COR-L47 (cell line): ENCODE data around the gene FLOT2.
A peak's percentile ranks its signal among the peaks of the same experiment; 100 is the strongest.
"Not testable (repeated sequence)": the region's sequence is repeated elsewhere in the genome, so short reads cannot be mapped to it uniquely, and the experiment has no call there.

Experiments used
- DNase-seq: peaks from one replicate; lab custom pipeline; 2025; lab: John Stamatoyannopoulos, UW

Gene FLOT2

DNA sequence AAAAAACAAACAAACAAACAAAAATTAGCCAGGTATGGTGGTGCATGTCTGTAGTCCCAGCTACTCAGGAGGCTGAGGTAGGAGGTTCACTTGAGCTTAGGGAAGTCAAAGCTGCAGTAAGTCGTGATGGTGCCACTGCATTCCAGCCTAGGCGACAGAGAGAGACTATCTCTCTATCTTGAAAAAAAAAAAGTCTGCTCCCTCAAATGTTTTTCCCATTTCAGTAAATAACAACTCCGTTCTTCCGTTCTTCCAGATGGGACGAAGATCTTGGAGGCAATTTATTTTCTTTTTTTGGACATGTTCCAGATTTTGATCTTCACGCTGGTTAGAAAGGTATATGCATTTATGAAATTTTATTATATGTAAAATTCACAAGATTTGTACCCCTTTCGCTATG is 23.7 kb downstream of the FLOT2 start:
- DNase-seq, result no peak

- DNase-seq, result no peak
Observed at GRCh38 chr17:28871056-28871579, 26.4 kb downstream of the FLOT2 start.

GRCh38 chr17:28867276-28867675 is 30.3 kb downstream of the FLOT2 start:
- no peak for DNase-seq

DNA sequence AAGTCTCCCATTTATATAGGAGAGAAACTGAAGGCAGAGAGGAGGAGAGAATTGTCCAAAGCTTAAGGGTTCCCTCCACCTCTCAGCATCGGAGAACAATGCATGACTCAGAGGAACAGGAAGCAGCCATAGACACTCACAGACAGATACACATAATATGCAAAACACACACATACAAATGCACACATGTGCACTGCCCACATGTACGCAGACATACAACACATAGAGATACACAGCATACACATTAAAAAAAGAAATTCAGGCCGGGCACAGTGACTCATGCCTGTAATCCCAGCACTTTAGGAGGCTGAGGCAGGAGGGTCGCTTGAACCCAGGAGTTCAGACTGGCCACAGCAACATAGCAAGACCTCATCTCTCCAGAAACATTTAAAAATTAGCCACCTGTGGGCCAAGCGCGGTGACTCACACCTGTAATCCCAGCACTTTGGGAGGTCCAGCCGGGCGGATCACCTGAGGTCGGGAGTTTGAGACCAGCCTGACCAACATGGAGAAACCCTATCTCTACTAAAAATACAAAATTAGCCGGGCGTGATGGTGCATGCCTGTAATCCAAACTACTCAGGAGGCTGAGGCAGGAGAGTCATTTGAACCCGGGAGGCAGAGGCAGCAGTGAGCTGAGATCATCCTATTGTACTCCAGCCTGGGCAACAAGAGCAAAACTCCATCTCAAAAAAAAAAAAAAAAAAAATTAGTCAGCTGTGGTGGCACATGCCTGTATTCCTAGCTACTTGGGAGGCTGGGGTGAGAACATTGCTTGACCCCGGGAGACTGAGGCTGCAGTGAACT is 31.4 kb downstream of the FLOT2 start:
- DNase-seq, result no peak

- DNase-seq, result no peak
Observed at GRCh38 chr17:28864991-28865849, 32.3 kb downstream of the FLOT2 start.

GRCh38 chr17:28863953-28864352 is 33.6 kb downstream of the FLOT2 start:
- DNase-seq, result no peak

DNA sequence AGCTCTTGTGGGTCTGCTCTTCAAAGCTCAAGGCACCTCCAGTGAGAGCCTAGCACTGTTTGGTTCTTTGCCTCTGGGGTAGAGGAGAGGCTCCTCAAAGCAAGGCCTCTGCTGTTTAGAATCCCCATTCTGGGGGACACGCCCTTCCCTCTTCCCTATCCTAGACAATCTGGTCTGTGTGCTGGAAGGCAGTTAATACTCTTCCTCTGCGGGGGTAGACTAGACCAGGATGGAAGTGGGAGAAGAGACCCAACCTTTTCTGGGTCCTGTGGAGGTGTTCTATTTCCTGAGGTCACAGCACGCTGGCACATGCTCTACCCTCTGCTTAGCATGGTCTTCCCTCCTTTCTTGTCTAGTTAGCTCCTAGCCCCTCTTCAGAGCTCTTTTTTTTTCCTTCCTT is 35.0 kb downstream of the FLOT2 start:
- no peak for DNase-seq

DNA sequence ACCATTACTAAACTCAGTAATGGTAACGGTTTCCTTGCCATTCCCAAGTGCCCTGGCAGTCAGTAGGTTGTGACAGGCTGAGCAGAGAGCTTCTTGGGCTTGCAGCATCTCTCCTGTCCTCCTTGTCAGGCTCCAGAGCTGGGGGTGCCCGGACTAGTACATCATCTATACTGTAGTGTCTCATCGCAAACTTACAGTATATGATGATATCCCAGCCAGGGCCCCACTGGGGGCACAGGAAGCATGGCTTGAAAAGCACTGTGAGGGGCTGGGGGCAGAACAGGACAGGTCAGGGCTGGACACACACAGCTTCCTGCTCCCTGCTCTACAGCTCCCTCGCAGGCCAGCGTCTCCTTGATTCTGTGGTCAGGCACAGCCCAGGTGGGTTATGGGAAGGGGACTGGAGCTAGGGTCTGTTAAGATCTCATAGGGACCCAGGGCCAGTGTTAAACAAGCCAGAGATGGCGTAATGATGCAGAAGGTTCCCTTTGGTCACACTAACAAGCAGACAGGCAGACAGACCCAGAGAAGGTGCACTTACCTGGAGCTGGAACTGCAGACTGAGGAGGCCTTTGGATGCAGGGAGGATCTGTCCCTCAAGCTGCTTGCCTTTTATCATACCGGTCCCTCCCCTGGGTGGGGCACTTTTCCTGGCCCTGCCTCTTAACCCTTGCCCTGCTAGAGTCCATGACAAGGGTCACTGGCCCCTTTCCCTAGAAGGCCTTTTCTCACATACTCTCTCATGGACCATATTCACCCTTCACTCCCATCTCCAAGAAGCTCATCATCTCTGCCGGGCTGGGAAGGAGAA is 35.9 kb downstream of the FLOT2 start:
- DNase-seq, result no peak

DNA sequence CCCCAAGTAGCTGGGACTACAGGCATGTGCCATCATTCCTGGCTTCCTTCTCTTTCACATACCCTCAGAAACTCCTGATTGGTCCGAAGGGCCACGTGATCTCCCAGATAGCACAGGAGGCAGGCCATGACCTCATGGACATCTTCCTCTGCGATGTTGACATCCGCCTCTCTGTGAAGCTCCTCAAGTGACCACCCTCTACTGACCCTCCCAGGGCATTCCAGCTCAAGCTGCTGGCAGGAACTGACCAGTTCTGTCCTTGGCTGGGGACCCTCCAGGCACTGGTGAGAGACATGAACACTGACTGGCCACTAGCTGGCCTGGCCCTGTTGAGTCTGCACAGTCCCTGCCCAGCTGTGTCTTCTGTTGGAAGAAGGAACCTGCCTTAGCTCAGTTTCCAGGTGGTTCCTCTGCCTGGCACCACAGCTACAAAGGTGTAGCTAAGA is 37.1 kb downstream of the FLOT2 start:
- DNase-seq, result no peak

DNA sequence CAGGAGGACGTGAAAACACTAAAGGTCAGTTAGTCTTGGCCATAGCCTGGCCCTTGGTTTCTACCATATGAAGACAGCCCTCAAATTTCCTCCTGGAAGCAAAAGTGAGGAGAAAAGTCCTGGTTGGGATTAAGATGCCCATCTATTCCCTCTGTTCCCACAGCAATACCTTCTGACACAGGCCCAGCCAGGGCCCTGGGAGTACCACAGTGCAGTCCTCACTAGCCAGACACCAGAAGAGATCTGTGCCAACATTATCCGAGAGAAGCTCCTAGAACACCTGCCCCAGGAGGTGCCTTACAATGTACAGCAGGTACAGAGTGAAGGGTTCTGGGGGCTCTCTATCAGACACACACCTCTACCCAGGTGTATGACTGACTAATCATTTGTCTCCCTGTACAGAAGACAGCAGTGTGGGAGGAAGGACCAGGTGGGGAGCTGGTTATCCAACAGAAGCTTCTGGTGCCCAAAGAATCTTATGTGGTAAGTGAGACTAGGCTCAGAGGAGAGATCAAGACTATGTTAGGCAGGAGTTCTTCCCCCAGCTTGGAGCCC is 38.7 kb downstream of the FLOT2 start:
- DNase-seq, result no peak

GRCh38 chr17:28857905-28858800 is 39.4 kb downstream of the FLOT2 start:
- no peak for DNase-seq

GRCh38 chr17:28856028-28856574 is 41.4 kb downstream of the FLOT2 start:
- no peak for DNase-seq

DNA sequence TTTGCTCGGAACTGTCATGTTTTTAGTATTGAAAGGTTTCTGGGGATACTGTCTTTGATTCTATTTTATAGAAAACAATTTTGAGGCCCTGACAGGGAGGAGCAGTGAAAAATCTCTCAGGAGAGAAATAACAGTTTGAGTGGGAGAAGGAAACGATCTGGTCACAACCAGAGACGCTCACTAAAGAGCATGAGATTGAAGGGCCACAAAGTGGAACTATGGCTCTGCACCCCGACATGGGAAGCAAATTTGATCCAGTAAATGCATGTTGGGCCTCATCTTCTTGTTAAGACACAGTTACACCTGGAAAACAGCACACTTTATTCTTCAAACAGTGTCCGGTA is 42.2 kb downstream of the FLOT2 start:
- no peak for DNase-seq

DNA sequence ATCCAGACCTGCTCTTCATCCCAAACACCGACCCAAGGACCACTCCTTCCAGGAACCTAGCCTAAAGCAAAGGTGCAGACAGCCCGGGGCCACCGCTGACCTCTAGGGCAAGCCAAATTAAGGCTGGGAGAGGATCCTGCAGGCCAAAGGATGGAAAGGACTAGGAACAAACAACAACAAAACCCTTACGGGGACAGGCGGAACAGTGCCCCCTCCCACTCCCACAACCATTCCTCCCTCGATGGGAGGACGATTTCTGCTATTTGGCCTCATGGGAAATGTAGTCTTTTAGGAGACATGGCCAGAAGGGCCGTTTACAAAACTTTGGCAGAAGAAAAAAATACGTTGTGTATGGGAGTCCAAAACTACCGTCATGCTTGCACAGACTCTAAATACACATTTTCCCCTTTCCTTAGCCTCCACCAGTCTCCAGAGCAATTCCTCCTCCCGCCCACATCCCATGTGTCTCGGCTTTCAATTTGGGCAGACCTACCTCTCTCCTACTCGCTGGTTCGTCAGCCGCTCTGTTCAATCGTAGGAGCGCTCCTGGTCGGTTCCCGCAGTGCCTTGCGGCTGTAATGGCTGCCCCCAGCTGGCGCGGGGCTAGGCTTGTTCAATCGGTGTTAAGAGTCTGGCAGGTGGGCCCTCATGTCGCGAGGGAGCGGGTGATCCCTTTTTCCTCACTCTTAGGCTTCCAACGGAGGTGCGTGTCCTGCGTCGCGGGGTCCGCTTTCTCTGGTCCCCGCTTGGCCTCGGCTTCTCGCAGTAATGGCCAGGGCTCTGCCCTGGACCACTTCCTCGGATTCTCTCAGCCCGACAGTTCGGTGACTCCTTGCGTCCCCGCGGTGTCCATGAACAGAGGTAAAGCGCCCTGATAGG is 42.8 kb downstream of the FLOT2 start, which contains the start of gene ERAL1:
TSS of gene ERAL1 (plus strand) at position 560 of the 879 bp plus-strand sequence. CDS start at position 579, 19 bp downstream.
- peak; percentile 70 for DNase-seq

DNA sequence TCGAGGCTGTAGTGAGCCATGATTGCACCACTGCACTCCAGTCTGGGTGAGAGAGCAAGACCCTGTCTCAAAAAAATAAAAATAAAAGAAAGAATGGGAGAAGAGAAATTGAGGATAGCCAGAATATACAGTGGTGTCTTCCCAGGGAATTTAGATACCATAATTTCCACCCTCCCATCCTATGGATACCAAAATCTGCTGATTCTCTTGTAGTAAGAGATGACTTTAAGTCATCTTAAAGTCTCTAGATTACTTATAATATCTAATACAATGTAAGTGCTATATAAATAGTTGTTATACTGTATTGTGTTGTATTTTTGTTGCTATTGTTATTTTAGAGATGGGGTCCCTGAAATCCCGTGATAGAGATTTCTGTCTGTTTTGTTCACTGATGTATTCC is 44.2 kb downstream of the FLOT2 start:
- no peak for DNase-seq

DNA sequence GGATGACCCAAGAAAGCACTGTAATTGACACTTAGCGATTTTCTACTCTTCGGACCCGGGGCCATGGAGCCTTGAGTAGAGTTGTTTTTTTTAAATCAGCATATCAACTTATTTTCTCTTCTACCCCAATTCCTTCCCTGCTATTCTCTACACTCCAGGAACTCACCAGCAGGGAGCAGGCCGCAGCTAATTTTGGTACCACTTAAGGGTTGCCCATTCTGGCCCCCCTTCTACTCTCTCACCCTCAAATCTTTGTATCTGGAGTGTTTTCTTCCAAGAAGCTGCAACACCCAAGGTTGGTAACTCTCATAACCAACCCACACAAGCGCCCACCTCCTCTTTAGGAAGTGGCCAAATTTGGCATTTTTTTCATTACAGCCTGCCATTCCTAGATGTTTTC is 48.3 kb downstream of the FLOT2 start:
- DNase-seq, result no peak

DNA sequence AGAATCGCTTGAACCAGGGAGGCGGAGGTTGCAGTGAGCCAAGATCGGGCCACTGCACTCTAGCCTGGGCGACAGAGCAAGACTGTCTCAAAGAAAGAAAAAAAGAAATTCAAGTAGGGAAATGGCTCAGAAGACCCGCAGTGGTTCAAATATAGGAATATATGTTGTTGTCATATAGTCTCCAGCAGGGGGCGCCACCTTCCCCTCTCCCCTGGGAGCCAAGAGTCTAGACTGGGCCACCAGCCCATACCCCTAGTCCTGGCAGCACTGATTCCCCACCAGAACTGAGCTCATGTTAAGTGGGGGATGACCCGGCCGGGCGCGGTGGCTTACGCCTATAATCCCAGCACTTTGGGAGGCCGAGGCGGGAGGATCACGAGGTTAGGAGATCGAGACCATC is 48.9 kb downstream of the FLOT2 start:
- not testable (repeated sequence) for DNase-seq

GRCh38 chr17:28846699-28847098 is 50.8 kb downstream of the FLOT2 start:
- DNase-seq, result not testable (repeated sequence)

DNA sequence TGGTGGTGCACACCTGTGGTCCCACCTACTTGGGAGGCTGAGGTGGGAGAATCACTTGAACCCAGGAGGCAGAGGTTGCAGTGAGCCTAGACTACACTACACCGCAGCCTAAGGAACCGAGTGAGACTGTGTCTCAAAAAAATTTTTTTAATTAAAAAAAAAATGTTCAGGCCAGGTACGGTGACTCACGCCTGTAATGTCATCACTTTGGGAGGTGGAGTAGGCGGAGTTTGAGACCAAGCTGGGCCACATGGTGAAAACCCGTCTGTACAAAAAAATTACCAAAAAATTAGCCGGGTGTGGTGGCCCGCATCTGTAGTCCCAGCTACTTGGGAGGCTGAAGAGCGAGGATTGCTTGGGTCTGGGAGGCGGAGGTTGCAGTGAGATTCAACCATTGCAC is 51.3 kb downstream of the FLOT2 start:
- DNase-seq, result no peak
